B cell (primary cell): Measurements from ENCODE around the gene STMP1. TPM values are rescaled to one million over a fixed set of nuclear protein-coding genes. Genes with fewer than 3 reads are reported as not detected.

Source experiments
- ATAC-seq: fragments of 200-7000 bp; cut with Tn5 transposase; one replicate; pipeline ENCODE4 v1.10.0; 2021; ENCODE audit warnings: low read depth, mild to moderate bottlenecking, moderate number of reproducible peaks, moderate library complexity
- CTCF ChIA-PET: fragments of 350-600 bp; sonication (Branson Sonifier 250); formaldehyde crosslinking; loops from one replicate; lab custom pipeline; 2021; ENCODE audit warnings: antibody characterized with exemption, inconsistent platforms; lab: Charles Lee
- POLR2A ChIA-PET: fragments of 350-600 bp; sonication (Branson Sonifier 250); formaldehyde crosslinking; loops from one replicate; lab custom pipeline; 2021; ENCODE audit warnings: antibody characterized with exemption; lab: Charles Lee
- DNase-seq: peaks from one replicate; pipeline ENCODE4 v3.0.0; 2013
- H2AFZ ChIP-seq: 2 replicates; pipeline ENCODE4 v1.6.1; 2012; ENCODE audit warnings: mild to moderate bottlenecking, low read depth, low read length; ENCODE audit not compliant: insufficient read depth, poor library complexity, severe bottlenecking
- H3K27ac ChIP-seq, 2 donors: 1 replicate in 1 of 2; 2 replicates in 1 of 2; pipeline ENCODE4 v1.5.1; 2012 to 2013; ENCODE audit warnings: low read length in 2 of 2, mild to moderate bottlenecking in 2 of 2, moderate library complexity in 1 of 2
- H3K27me3 ChIP-seq, 4 experiments: fragments of 200-600 bp in 1 of 4; sonication (generic) in 1 of 4; replicated peaks in 1 of 4; 1 replicate in 2 of 4; 2 replicates in 2 of 4; pipeline versions ENCODE4 v1.6.1 to v1.7.0; 2013 to 2016; ENCODE audit warnings: low read length in 3 of 4, mild to moderate bottlenecking in 2 of 4, mixed read lengths in 1 of 4, moderate library complexity in 1 of 4; ENCODE audit not compliant: insufficient read depth in 4 of 4, control insufficient read depth in 3 of 4; ENCODE audit errors: control extremely low read depth in 1 of 4
- H3K36me3 ChIP-seq, 2 experiments: replicated peaks in 1 of 2; 1 replicate in 1 of 2; 2 replicates in 1 of 2; pipeline versions ENCODE4 v1.6.1 to v1.7.1; 2013; ENCODE audit warnings: low read length in 1 of 2; ENCODE audit not compliant: insufficient read depth in 2 of 2, control insufficient read depth in 1 of 2; ENCODE audit errors: control extremely low read depth in 1 of 2, extremely low read depth in 1 of 2
- H3K4me1 ChIP-seq, 2 donors: fragments of 200-600 bp in 1 of 2; sonication (generic) in 1 of 2; 1 replicate in 1 of 2; 2 replicates in 1 of 2; pipeline versions ENCODE4 v1.5.1 to v1.6.1; 2013 to 2017; ENCODE audit warnings: low read length in 2 of 2; ENCODE audit not compliant: control insufficient read depth in 2 of 2, insufficient read depth in 2 of 2
- H3K4me2 ChIP-seq: replicated peaks from 2 replicates; pipeline ENCODE3; 2012; ENCODE audit warnings: mild to moderate bottlenecking, low read depth, low read length; ENCODE audit not compliant: poor library complexity, severe bottlenecking
- H3K4me3 ChIP-seq, 5 experiments: fragments of 200-600 bp in 1 of 5; sonication (generic) in 1 of 5; 1 replicate in 3 of 5; 2 replicates in 2 of 5; pipeline versions ENCODE4 v1.5.1 to v1.7.0; 2011 to 2016; ENCODE audit warnings: low read length in 4 of 5, mild to moderate bottlenecking in 4 of 5, low read depth in 2 of 5, control low read depth in 1 of 5, moderate library complexity in 1 of 5; ENCODE audit not compliant: insufficient read depth in 1 of 5; ENCODE audit errors: control extremely low read depth in 1 of 5, extremely low read depth in 1 of 5
- H3K79me2 ChIP-seq: fragments of 200-600 bp; sonication (generic); one replicate; pipeline ENCODE4 v1.6.0; 2016; ENCODE audit warnings: low read length; ENCODE audit not compliant: control insufficient read depth, insufficient read depth
- H3K9ac ChIP-seq: fragments of 200-600 bp; sonication (generic); 2 replicates; pipeline ENCODE4 v1.6.1; 2017; ENCODE audit warnings: mild to moderate bottlenecking, low read length, moderate library complexity
- H3K9me3 ChIP-seq, 3 donors: one replicate each; pipeline versions ENCODE4 v1.6.1 to v1.7.1; 2013; ENCODE audit warnings: low read length in 2 of 3; ENCODE audit not compliant: control insufficient read depth in 2 of 3, insufficient read depth in 1 of 3; ENCODE audit errors: control extremely low read depth in 1 of 3
- H4K20me1 ChIP-seq: 2 replicates; pipeline ENCODE4 v1.6.0; 2012; ENCODE audit warnings: mild to moderate bottlenecking, low read length; ENCODE audit not compliant: insufficient read depth, control insufficient read depth, poor library complexity, severe bottlenecking
- H3K27ac Mint-ChIP-seq: one replicate; pipeline ENCODE4 v1.8.0; 2021; ENCODE audit warnings: mixed read lengths
- H3K27me3 Mint-ChIP-seq: one replicate; pipeline ENCODE4 v1.8.0; 2021; ENCODE audit warnings: mixed read lengths
- H3K4me1 Mint-ChIP-seq: one replicate; pipeline ENCODE4 v1.8.0; 2021; ENCODE audit warnings: mixed read lengths
- H3K4me3 Mint-ChIP-seq: one replicate; pipeline ENCODE4 v1.8.0; 2021; ENCODE audit warnings: mixed read lengths
- H3K9me3 Mint-ChIP-seq: one replicate; pipeline ENCODE4 v1.8.0; 2022; ENCODE audit warnings: mixed read lengths; ENCODE audit not compliant: insufficient read depth
- CTCF ChIP-seq: fragments of 200-600 bp; IDR thresholded peaks from one replicate; pipeline ENCODE4 v1.8.0; 2022; ENCODE audit warnings: antibody characterized with exemption, mild to moderate bottlenecking
- EZH2 ChIP-seq: IDR thresholded peaks from 2 replicates; pipeline ENCODE4 v1.6.1; 2012; ENCODE audit warnings: borderline replicate concordance, low read depth, mild to moderate bottlenecking, moderate library complexity, low read length; ENCODE audit not compliant: insufficient read depth, poor library complexity, severe bottlenecking
- WGBS: methylation state at CpG from one replicate; pipeline ENCODE4 v1.1.5; 2013; ENCODE audit warnings: missing lambda C conversion rate; ENCODE audit not compliant: insufficient coverage; 5-methylcytosine and 5-hydroxymethylcytosine counted together
- intact Hi-C: fragments of 100-400 bp; cut with micrococcal nuclease; formaldehyde crosslinking; loops from one replicate; pipeline ENCODE4 v1.10.0; 2022
- polyA plus RNA-seq: library from polyadenylated mRNA; depleted of rRNA; stranded (reverse); fragments of >200 nt; gene quantifications from 2 replicates; pipeline ENCODE4 v1.2.3, GENCODE V29; 2012
- total RNA-seq, 2 donors: library from RNA; stranded (reverse); fragments of 120-200 nt in 1 of 2; gene quantifications; 1 replicate in 1 of 2; 2 replicates in 1 of 2; pipeline versions ENCODE4 v1.2.3 to v1.2.4, GENCODE V29; 2013 to 2022

STMP1 gene
- total and polyA plus RNA-seq, 2 donors (not counting 1 experiment from before 2014, with no cell fraction given), result 11.0 to 33.5 TPM

GRCh38 chr7:135707570-135707966 is 45.3 kb downstream of the STMP1 start:
- no peak overlapping the region for H3K27ac ChIP-seq
- H3K79me2 ChIP-seq, result no peaks in the 10 kb centered on the region
- no peak overlapping the region for H3K4me3 ChIP-seq
- Mint-ChIP-seq H3K27me3 (no peaks in the 10 kb centered on the region), H3K9me3 (no peaks in the 10 kb centered on the region), H3K4me3 (no peak overlapping the region), H3K4me1 (no peaks in the 10 kb centered on the region), H3K27ac (no peak overlapping the region)
- ChIA-PET POLR2A (no interaction called here), CTCF (no interaction called here)
- intact Hi-C loops, result no loop called here
- no peaks in the 10 kb centered on the region for H3K36me3 ChIP-seq
- no peaks in the 10 kb centered on the region for H3K27me3 ChIP-seq
- 79% methylated on average over 3 of the region's 5 CpGs for WGBS
- ATAC-seq, result no peak
- no peak overlapping the region for H3K4me2 ChIP-seq
- TF ChIP-seq EZH2 (no peak), CTCF (no peak)
- H3K4me1 ChIP-seq, result no peaks in the 10 kb centered on the region
- H3K9me3 ChIP-seq, result no peaks in the 10 kb centered on the region
- no peak for DNase-seq
- H3K9ac ChIP-seq, result no peak overlapping the region
- no peaks in the 10 kb centered on the region for H4K20me1 ChIP-seq
- H2AFZ ChIP-seq, result no peak overlapping the region

DNA sequence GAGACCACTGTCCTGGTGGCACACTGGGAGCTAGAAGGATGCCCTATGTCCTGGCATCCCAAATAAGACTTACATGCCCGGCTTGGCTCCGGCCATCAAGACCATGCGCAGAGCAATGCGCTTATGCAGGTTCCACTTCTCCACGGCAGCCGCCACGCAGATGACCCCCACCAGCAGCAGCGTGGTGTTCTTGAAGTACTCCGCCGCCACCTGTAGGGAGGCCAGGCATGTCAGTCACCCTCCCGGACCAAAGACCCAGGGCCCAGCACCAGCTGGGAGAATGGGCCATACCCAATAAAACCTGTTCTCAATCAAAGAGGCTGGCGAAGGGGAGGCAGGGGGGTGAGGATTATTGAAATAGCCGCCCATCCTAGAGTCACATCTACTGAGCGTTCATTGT is 45.7 kb downstream of the STMP1 start:
- ATAC-seq (no peak), DNase-seq (no peak)
- H3K4me1 ChIP-seq, result no peaks in the 10 kb centered on the region
- no peaks in the 10 kb centered on the region for H3K79me2 ChIP-seq
- intact Hi-C loops, result no loop called here
- no peaks in the 10 kb centered on the region for H3K9me3 ChIP-seq
- H3K27me3 Mint-ChIP-seq, result no peaks in the 10 kb centered on the region
- no peaks in the 10 kb centered on the region for H3K27me3 ChIP-seq
- no peak overlapping the region for H3K9ac ChIP-seq
- ChIA-PET POLR2A (no interaction called here), CTCF (no interaction called here)
- H4K20me1 ChIP-seq, result no peaks in the 10 kb centered on the region
- H3K4me1 Mint-ChIP-seq, result no peaks in the 10 kb centered on the region
- no peak overlapping the region for H3K4me2 ChIP-seq
- H3K9me3 Mint-ChIP-seq, result no peaks in the 10 kb centered on the region
- no peak overlapping the region for H3K4me3 Mint-ChIP-seq
- TF ChIP-seq EZH2, result no peak
- no peak for TF ChIP-seq CTCF
- no peak overlapping the region for H3K4me3 ChIP-seq
- no peaks in the 10 kb centered on the region for H3K36me3 ChIP-seq
- WGBS, result 95% methylated on average over 10 of the region's 14 CpGs
- no peak overlapping the region for H2AFZ ChIP-seq
- H3K27ac Mint-ChIP-seq, result no peak overlapping the region
- H3K27ac ChIP-seq, result no peak overlapping the region
